ENCODE measurements around the gene SLC66A2.

The SLC66A2 gene

GRCh38 chr18:79871026-79871390 is 80.4 kb downstream of the SLC66A2 start:
- TF ChIP-seq GABPA (IDR thresholded peaks at IDR 0.05; ENCODE audit: low read depth), result no peak
- no peak for TF ChIP-seq REST (IDR thresholded peaks at IDR 0.05; ENCODE audit: insufficient replicate concordance, low read depth)
- TF ChIP-seq POLR2AphosphoS5 (IDR thresholded peaks at IDR 0.05; ENCODE audit: low read depth), result no peak
- no peak for TF ChIP-seq SPI1 (IDR thresholded peaks at IDR 0.05; ENCODE audit: borderline replicate concordance, low read depth)
- no peak for TF ChIP-seq CTCF (IDR thresholded peaks at IDR 0.05; ENCODE audit: insufficient read depth, low read length)
- DNase-seq (ENCODE audit: low read depth in 1 of 2, low spot score in 1 of 2), result no peak
- no peaks in the 10 kb centered on the region for H3K27me3 ChIP-seq (ENCODE audit: insufficient read depth, poor library complexity, severe bottlenecking)
- H3K4me3 ChIP-seq (replicated peaks; ENCODE audit: insufficient read depth, low read length), result no peak overlapping the region
- H3K27ac ChIP-seq (replicated peaks), result no peak overlapping the region

- no peak for DNase-seq (ENCODE audit: low read depth in 1 of 2, low spot score in 1 of 2)
Observed at GRCh38 chr18:79870301-79871025, 81.0 kb downstream of the SLC66A2 start.

More at GRCh38 chr18:79870301-79871025, 81.0 kb downstream of the SLC66A2 start:
- no peak for TF ChIP-seq GABPA (IDR thresholded peaks at IDR 0.05; ENCODE audit: low read depth)
- no peak for TF ChIP-seq REST (IDR thresholded peaks at IDR 0.05; ENCODE audit: insufficient replicate concordance, low read depth)
- no peak for TF ChIP-seq SPI1 (IDR thresholded peaks at IDR 0.05; ENCODE audit: borderline replicate concordance, low read depth)
- TF ChIP-seq POLR2AphosphoS5 (IDR thresholded peaks at IDR 0.05; ENCODE audit: low read depth), result no peak
- TF ChIP-seq CTCF (IDR thresholded peaks at IDR 0.05; ENCODE audit: insufficient read depth, low read length), result no peak
- no peak overlapping the region for H3K27ac ChIP-seq (replicated peaks)
- H3K27me3 ChIP-seq (ENCODE audit: insufficient read depth, poor library complexity, severe bottlenecking), result no peaks in the 10 kb centered on the region
- H3K4me3 ChIP-seq (replicated peaks; ENCODE audit: insufficient read depth, low read length), result no peak overlapping the region
